ENCODE measurements around the gene CCDC154.

- no peak for TF ChIP-seq CTCF (IDR thresholded peaks at IDR 0.05)
- no peak for TF ChIP-seq POLR2A (IDR thresholded peaks at IDR 0.05)
Observed at GRCh38 chr16:1390239-1390779, 54.0 kb downstream of the CCDC154 start.
